ENCODE results near the gene NAIF1. TPM values are rescaled to one million over a fixed set of nuclear protein-coding genes. Genes with fewer than 3 reads are reported as not detected.

Gene NAIF1
- polyA plus RNA-seq, 1 donor from 2014 or later, result 9.9 TPM

GRCh38 chr9:128051932-128052709 lies 15.0 kb downstream of the NAIF1 start:
- Histone ChIP-seq H3K4me3 (ENCODE audit: low read length) (no peak overlapping the region), H3K9me2 (ENCODE audit: insufficient read depth, low read length) (no peaks in the 10 kb centered on the region), H3K9me3 (ENCODE audit: low read length) (no peaks in the 10 kb centered on the region), H4K20me1 (ENCODE audit: insufficient read depth) (no peaks in the 10 kb centered on the region), H3F3A (ENCODE audit: insufficient read depth, low read length, poor library complexity, severe bottlenecking) (no peaks in the 10 kb centered on the region), H3K27ac (ENCODE audit: low read length) (no peak overlapping the region), H3K9ac (ENCODE audit: low read length) (no peak overlapping the region), H3K4me2 (ENCODE audit: low read length) (no peak overlapping the region), H2AFZ (ENCODE audit: low read depth, low read length) (no peak overlapping the region), H3K79me2 (replicated peaks; ENCODE audit: insufficient read depth, low read length) (no peaks in the 10 kb centered on the region), H3K36me3 (ENCODE audit: insufficient read depth, low read length) (no peaks in the 10 kb centered on the region), H3K27me3 (ENCODE audit: insufficient read depth, low read depth, low read length) (no peaks in the 10 kb centered on the region)
- TF ChIP-seq POLR2AphosphoS5 (IDR thresholded peaks at IDR 0.05) (no peak), RAD21 (conservative IDR thresholded peaks at IDR 0.05) (no peak), SMC3 (conservative IDR thresholded peaks at IDR 0.05; ENCODE audit: poor library complexity) (no peak), MXI1 (conservative IDR thresholded peaks at IDR 0.05; ENCODE audit: poor library complexity, severe bottlenecking) (no peak), EZH2 (IDR thresholded peaks at IDR 0.05; ENCODE audit: borderline replicate concordance, insufficient read depth, low read length, poor library complexity, severe bottlenecking) (no peak), EP300 (conservative IDR thresholded peaks at IDR 0.05; ENCODE audit: poor library complexity, severe bottlenecking) (no peak), CTCF (IDR thresholded peaks at IDR 0.05; ENCODE audit: poor library complexity, severe bottlenecking) (no peak), REST (IDR thresholded peaks at IDR 0.05; ENCODE audit: borderline replicate concordance) (no peak), TAF1 (IDR thresholded peaks at IDR 0.05; ENCODE audit: low read depth) (no peak)

GRCh38 chr9:128049843-128050242 lies 17.3 kb downstream of the NAIF1 start:
- Histone ChIP-seq H4K20me1 (ENCODE audit: insufficient read depth) (no peaks in the 10 kb centered on the region), H3K4me3 (ENCODE audit: low read length) (no peak overlapping the region), H3K79me2 (replicated peaks; ENCODE audit: insufficient read depth, low read length) (no peaks in the 10 kb centered on the region), H2AFZ (ENCODE audit: low read depth, low read length) (no peak overlapping the region), H3K9me3 (ENCODE audit: low read length) (no peaks in the 10 kb centered on the region), H3K4me2 (ENCODE audit: low read length) (no peak overlapping the region), H3K9ac (ENCODE audit: low read length) (no peak overlapping the region), H3F3A (ENCODE audit: insufficient read depth, low read length, poor library complexity, severe bottlenecking) (no peaks in the 10 kb centered on the region), H3K36me3 (ENCODE audit: insufficient read depth, low read length) (no peaks in the 10 kb centered on the region), H3K27ac (ENCODE audit: low read length) (no peak overlapping the region), H3K27me3 (ENCODE audit: insufficient read depth, low read depth, low read length) (no peaks in the 10 kb centered on the region), H3K9me2 (ENCODE audit: insufficient read depth, low read length) (no peaks in the 10 kb centered on the region)
- TF ChIP-seq REST (IDR thresholded peaks at IDR 0.05; ENCODE audit: borderline replicate concordance) (no peak), MXI1 (conservative IDR thresholded peaks at IDR 0.05; ENCODE audit: poor library complexity, severe bottlenecking) (no peak), EZH2 (IDR thresholded peaks at IDR 0.05; ENCODE audit: borderline replicate concordance, insufficient read depth, low read length, poor library complexity, severe bottlenecking) (no peak), TAF1 (IDR thresholded peaks at IDR 0.05; ENCODE audit: low read depth) (no peak), SMC3 (conservative IDR thresholded peaks at IDR 0.05; ENCODE audit: poor library complexity) (no peak)
